K562 (cell line): ENCODE results near the gene FLG.

Experiments used
- ATF3 ChIP-seq, 2 experiments: fragments of 450-650 bp in 1 of 2; sonication (generic) in 1 of 2; formaldehyde crosslinking in 1 of 2; IDR thresholded peaks in 1 of 2; conservative IDR thresholded peaks in 1 of 2; 2 replicates each; pipeline versions ENCODE4 v1.6.1 to v1.8.1; 2016 to 2023; ENCODE audit warnings: mild to moderate bottlenecking in 2 of 2, moderate library complexity in 2 of 2, inconsistent platforms in 1 of 2, missing genetic modification reagents in 1 of 2
- CTCF ChIP-seq, 3 experiments: IDR thresholded peaks in 2 of 3; conservative IDR thresholded peaks in 1 of 3; 2 replicates each; pipeline ENCODE4 v1.5.1; 2011 to 2012; ENCODE audit warnings: low read length in 3 of 3, mild to moderate bottlenecking in 3 of 3, control low read depth in 2 of 3, improper control_type of control experiment in 1 of 3, inconsistent platforms in 1 of 3, low read depth in 1 of 3, mixed read lengths in 1 of 3, moderate library complexity in 1 of 3; ENCODE audit not compliant: insufficient read depth in 2 of 3
- FOXM1 ChIP-seq, 2 experiments: fragments of 450-650 bp in 1 of 2; sonication (generic) in 1 of 2; formaldehyde crosslinking in 1 of 2; IDR thresholded peaks; 2 replicates each; pipeline versions ENCODE4 v1.6.1 to v1.9.0; 2017 to 2022; ENCODE audit warnings: low read depth in 2 of 2, mild to moderate bottlenecking in 2 of 2, missing genetic modification reagents in 1 of 2, moderate library complexity in 1 of 2
- GABPB1 ChIP-seq: sonication (generic); formaldehyde crosslinking; IDR thresholded peaks from 2 replicates; pipeline ENCODE4 v1.8.0; 2022; ENCODE audit warnings: mild to moderate bottlenecking, missing genetic modification reagents
- KDM4B ChIP-seq, 2 experiments: fragments of 450-650 bp in 1 of 2; sonication (generic) in 1 of 2; IDR thresholded peaks; 2 replicates each; pipeline ENCODE4 v1.6.1; 2016 to 2017; ENCODE audit warnings: borderline replicate concordance in 2 of 2, antibody characterized with exemption in 1 of 2, low read depth in 1 of 2, mild to moderate bottlenecking in 1 of 2
- MXI1 ChIP-seq: IDR thresholded peaks from 2 replicates; pipeline ENCODE4 v1.6.1; 2011; ENCODE audit warnings: low read depth, mild to moderate bottlenecking, improper control_type of control experiment, low read length
- RBM22 ChIP-seq: fragments of 200-400 bp; formaldehyde crosslinking; IDR thresholded peaks from 2 replicates; pipeline ENCODE4 v1.6.1; 2018; ENCODE audit warnings: low read length, low read depth; ENCODE audit not compliant: poor library complexity, severe bottlenecking
- ZBTB17 ChIP-seq: fragments of 450-650 bp; formaldehyde crosslinking; IDR thresholded peaks from 2 replicates; pipeline ENCODE4 v1.4.0; 2020; ENCODE audit warnings: mild to moderate bottlenecking
- ZFP30 ChIP-seq: fragments of 250-450 bp; sonication (Bioruptor Pico); IDR thresholded peaks from 2 replicates; pipeline ENCODE4 v1.8.0; 2022; ENCODE audit warnings: moderate library complexity, mild to moderate bottlenecking, inconsistent platforms, borderline replicate concordance
- TF ChIP-seq, protein P1 (sequence below): fragments of 250-450 bp; sonication (Bioruptor Pico); IDR thresholded peaks from 2 replicates; pipeline ENCODE4 v1.9.0; 2021; ENCODE audit warnings: mild to moderate bottlenecking, inconsistent platforms

GRCh38 chr1:152367436-152367835 lies 42.4 kb upstream of the FLG start:
- TF ChIP-seq ZFP30 (CRISPR knock-in tag) (no peak), CTCF (IDR thresholded peaks at IDR 0.05 in 2 of 3, conservative IDR thresholded peaks at IDR 0.05 in 1 of 3; ENCODE audit: insufficient read depth in 2 of 3, low read depth in 1 of 3, low read length in 3 of 3) (no peak), FOXM1 (IDR thresholded peaks at IDR 0.05; ENCODE audit: low read depth) (no peak), FOXM1 (CRISPR knock-in tag; IDR thresholded peaks at IDR 0.05; ENCODE audit: low read depth) (no peak), RBM22 (no peak), KDM4B (IDR thresholded peaks at IDR 0.05; ENCODE audit: borderline replicate concordance in 2 of 2, low read depth in 1 of 2) (no peak), ATF3 (IDR thresholded peaks at IDR 0.05) (no peak), ATF3 (CRISPR knock-in tag; conservative IDR thresholded peaks at IDR 0.05) (no peak), ZBTB17 (no peak), GABPB1 (CRISPR knock-in tag) (no peak), MXI1 (no peak)
- TF ChIP-seq, protein P1, sequence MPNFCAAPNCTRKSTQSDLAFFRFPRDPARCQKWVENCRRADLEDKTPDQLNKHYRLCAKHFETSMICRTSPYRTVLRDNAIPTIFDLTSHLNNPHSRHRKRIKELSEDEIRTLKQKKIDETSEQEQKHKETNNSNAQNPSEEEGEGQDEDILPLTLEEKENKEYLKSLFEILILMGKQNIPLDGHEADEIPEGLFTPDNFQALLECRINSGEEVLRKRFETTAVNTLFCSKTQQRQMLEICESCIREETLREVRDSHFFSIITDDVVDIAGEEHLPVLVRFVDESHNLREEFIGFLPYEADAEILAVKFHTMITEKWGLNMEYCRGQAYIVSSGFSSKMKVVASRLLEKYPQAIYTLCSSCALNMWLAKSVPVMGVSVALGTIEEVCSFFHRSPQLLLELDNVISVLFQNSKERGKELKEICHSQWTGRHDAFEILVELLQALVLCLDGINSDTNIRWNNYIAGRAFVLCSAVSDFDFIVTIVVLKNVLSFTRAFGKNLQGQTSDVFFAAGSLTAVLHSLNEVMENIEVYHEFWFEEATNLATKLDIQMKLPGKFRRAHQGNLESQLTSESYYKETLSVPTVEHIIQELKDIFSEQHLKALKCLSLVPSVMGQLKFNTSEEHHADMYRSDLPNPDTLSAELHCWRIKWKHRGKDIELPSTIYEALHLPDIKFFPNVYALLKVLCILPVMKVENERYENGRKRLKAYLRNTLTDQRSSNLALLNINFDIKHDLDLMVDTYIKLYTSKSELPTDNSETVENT (CRISPR knock-in tag), result no peak
